ENCODE measurements around the gene STIM1.

STIM1 gene

DNA sequence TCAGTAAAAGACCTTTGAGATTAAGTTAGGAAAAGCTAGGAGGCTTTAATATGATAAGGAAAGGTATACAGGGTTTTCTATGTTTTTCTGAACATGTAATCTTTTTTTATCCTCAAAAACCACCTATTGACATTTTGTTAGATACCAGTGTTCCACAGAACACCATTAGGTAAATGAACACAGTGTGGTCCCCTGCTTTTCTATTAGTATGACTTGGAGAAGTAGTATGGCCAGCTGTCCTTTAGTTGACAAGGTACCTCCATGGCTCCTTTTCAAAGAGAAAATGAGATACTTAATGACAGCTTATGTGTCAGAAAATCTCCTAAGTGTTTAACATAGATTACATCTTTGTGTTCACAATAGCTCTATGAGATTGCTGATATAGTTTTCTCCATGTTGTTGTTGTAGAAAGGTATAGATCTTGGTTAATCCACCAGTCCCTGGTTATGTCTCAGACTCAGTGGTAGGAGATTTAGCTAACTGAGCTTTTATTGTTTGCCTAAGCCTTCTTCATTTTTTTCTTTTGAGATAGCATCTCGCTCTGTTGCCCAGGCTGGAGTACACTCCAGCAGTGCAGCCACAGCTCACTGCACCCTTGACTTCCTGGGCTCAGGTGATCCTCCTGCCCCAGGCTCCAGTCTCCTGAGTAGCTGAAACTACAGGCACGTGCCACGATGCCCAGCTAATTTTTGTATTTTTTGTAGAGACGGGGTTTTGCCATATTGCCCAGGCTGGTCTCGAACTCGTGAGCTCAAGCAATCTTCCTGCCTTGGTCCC is 46.0 kb downstream of the STIM1 start:
- TF ChIP-seq GATA3 (IDR thresholded peaks at IDR 0.05; ENCODE audit: low read depth, low read length) (no peak), GATA2 (IDR thresholded peaks at IDR 0.05; ENCODE audit: low read depth, low read length) (peak; percentile 32; the same call in 1 of the 2 replicates)

GRCh38 chr11:3902441-3902840 is 47.0 kb downstream of the STIM1 start:
- TF ChIP-seq GATA2 (IDR thresholded peaks at IDR 0.05; ENCODE audit: low read depth, low read length) (no peak), GATA3 (IDR thresholded peaks at IDR 0.05; ENCODE audit: low read depth, low read length) (no peak)

GRCh38 chr11:3903207-3903896 is 47.9 kb downstream of the STIM1 start:
- no peak for TF ChIP-seq GATA2 (IDR thresholded peaks at IDR 0.05; ENCODE audit: low read depth, low read length)
- no peak for TF ChIP-seq GATA3 (IDR thresholded peaks at IDR 0.05; ENCODE audit: low read depth, low read length)

DNA sequence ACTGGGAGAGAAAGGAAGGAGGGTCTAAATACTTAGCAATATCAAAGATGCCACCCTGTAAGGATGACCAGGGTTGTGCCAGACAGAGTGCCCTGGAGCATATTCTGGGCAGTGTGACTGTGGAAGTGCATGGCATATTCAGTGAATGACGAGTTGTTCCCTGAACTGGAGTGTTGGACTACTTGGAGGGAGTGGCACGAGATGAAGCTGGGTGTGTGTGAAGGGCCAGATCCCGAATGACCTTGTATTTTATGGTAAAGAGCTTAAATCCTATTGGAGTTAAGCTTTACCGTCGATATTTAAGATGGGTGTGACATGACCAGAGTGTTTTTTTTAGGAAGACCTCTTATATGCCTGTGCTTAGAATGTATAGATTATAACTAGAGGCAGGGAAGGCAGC is 48.8 kb downstream of the STIM1 start:
- TF ChIP-seq GATA2 (IDR thresholded peaks at IDR 0.05; ENCODE audit: low read depth, low read length) (no peak), GATA3 (IDR thresholded peaks at IDR 0.05; ENCODE audit: low read depth, low read length) (no peak)

GRCh38 chr11:3905080-3905953 is 49.9 kb downstream of the STIM1 start:
- TF ChIP-seq GATA2 (IDR thresholded peaks at IDR 0.05; ENCODE audit: low read depth, low read length) (no peak), GATA3 (IDR thresholded peaks at IDR 0.05; ENCODE audit: low read depth, low read length) (no peak)

DNA sequence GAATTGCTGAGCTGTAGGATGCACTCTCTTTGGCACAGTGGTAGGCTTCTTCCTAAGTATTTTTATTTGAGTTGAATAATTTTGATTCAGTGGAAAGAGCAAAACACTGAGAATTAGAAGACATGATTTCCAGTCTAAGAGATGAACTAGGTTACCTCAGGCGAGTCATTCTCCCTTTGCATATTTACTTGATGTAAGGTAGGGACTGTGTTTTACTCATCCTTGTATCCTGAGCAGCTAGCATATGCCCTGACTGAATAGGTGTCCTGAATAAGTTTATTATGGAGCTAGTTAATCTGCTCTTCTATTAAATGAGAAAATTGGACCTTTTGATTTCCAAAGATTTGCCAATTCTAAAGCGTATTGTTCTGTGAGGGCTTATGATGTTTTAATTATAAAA is 50.7 kb downstream of the STIM1 start:
- TF ChIP-seq GATA2 (IDR thresholded peaks at IDR 0.05; ENCODE audit: low read depth, low read length) = no peak

DNA sequence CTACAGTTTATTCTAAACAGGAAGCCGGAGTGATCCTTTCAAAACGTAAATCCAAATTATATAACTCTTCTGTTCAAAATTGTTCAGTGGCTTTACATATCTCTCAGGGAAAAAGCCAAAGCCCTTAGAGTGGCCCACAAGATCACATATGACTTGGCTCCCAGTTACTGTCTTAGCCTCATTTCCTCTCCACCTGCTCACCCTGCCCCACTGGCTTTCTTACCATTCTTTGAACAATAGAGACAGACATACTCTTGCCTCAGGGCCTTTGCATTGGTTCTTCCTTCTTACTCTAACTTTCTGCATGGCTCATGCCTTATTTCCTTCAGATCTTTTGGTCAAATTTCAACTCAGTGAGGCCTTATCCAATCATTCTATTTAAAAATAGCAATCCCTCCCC is 52.1 kb downstream of the STIM1 start:
- TF ChIP-seq GATA2 (IDR thresholded peaks at IDR 0.05; ENCODE audit: low read depth, low read length) (no peak), GATA3 (IDR thresholded peaks at IDR 0.05; ENCODE audit: low read depth, low read length) (no peak)

- no peak for TF ChIP-seq GATA2 (IDR thresholded peaks at IDR 0.05; ENCODE audit: low read depth, low read length)
Observed at GRCh38 chr11:3909901-3910300, 54.4 kb downstream of the STIM1 start.

DNA sequence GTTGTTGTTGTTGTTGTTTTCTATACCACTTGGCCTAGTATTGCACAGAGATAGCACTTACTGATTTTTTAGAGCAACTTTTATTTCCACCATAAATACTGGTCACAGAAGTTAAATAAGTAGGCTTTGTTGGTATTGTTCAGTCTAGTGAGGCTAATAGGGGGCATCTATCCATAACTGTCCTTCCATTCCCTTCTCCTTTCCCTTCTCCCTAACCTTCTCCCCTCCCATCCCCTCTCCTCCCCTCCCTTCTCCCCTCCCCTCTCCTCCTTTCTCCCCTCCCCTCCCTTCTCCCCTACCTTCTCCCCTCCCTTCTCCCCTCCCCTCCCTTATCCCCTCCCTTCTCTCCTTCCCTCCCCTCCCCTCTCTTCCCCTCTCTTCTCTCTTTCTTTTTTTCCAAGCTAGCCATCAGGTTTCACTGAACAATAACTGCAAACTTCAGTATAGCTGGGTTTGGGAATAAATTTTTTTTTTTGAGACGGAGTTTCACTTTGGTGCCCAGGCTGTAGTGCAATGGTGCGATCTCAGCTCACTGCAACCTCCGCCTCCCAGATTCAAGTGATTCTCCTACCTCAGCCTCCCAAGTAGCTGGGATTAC is 56.5 kb downstream of the STIM1 start:
- TF ChIP-seq GATA3 (IDR thresholded peaks at IDR 0.05; ENCODE audit: low read depth, low read length) (no peak), GATA2 (IDR thresholded peaks at IDR 0.05; ENCODE audit: low read depth, low read length) (no peak)

- TF ChIP-seq GATA3 (IDR thresholded peaks at IDR 0.05; ENCODE audit: low read depth, low read length) = no peak
- TF ChIP-seq GATA2 (IDR thresholded peaks at IDR 0.05; ENCODE audit: low read depth, low read length) = no peak
Observed at GRCh38 chr11:3913921-3914320, 58.5 kb downstream of the STIM1 start.

GRCh38 chr11:3914805-3915204 is 59.3 kb downstream of the STIM1 start:
- TF ChIP-seq GATA2 (IDR thresholded peaks at IDR 0.05; ENCODE audit: low read depth, low read length) (no peak), GATA3 (IDR thresholded peaks at IDR 0.05; ENCODE audit: low read depth, low read length) (no peak)

GRCh38 chr11:3916962-3917361 is 61.5 kb downstream of the STIM1 start:
- TF ChIP-seq GATA3 (IDR thresholded peaks at IDR 0.05; ENCODE audit: low read depth, low read length) (no peak), GATA2 (IDR thresholded peaks at IDR 0.05; ENCODE audit: low read depth, low read length) (no peak)

DNA sequence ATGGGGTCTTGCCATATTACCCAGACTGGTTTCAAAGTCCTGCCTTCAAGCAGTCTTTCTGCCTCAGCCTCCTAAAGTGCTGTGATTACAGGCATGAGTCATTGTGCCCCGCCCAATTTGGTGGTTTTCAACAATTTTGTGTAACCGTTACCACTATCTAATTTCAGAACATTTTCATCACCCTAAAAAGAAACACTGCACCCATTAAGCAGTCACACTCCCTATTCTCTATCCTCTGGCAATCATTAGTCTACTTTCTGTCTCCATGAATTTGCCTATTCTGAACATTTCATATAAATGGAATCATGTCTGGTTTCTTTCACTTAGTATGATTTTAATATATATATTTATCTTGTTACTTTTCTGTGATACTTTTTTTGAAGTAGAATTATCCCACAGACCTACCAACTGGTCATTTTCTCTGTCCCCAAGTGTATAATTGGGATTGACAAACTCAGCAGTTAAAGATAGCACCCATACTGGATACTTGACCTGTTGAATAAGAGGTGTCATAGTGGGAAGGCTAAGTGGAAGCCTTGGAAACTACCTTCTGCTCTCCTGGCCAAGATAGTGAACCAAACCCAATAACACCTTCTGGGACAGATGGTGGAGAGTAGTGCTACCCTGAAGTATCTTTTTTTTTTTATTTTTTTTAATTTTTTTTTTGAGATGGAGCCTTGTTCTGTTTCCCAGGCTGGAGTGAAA is 64.8 kb downstream of the STIM1 start:
- TF ChIP-seq GATA2 (IDR thresholded peaks at IDR 0.05; ENCODE audit: low read depth, low read length) (no peak), GATA3 (IDR thresholded peaks at IDR 0.05; ENCODE audit: low read depth, low read length) (no peak)
